Prostate gland (tissue), 2 donors: ENCODE results near the gene COLQ.
"Not testable (repeated sequence)": the region's sequence is repeated elsewhere in the genome, so short reads cannot be mapped to it uniquely, and the experiment has no call there.

Experiments
- CTCF ChIP-seq, 4 experiments: fragments of 200-600 bp in 2 of 4; fragments of 450-650 bp in 2 of 4; sonication (generic) in 2 of 4; IDR thresholded peaks; 1 replicate in 3 of 4; 2 replicates in 1 of 4; pipeline ENCODE4 v1.5.1; 2016 to 2019; ENCODE audit warnings: antibody characterized with exemption in 4 of 4, mild to moderate bottlenecking in 2 of 4, moderate library complexity in 2 of 4
- POLR2A ChIP-seq: fragments of 450-650 bp; IDR thresholded peaks from one replicate; pipeline ENCODE4 v1.6.1; 2016; ENCODE audit warnings: antibody characterized with exemption, mild to moderate bottlenecking
- POLR2AphosphoS5 ChIP-seq: sonication (generic); formaldehyde crosslinking; IDR thresholded peaks from one replicate; pipeline ENCODE4 v1.6.1; 2017; ENCODE audit warnings: antibody characterized with exemption

GRCh38 chr3:15410966-15411365, 110.5 kb downstream of the COLQ start:
- TF ChIP-seq CTCF (IDR thresholded peaks at IDR 0.05); POLR2AphosphoS5; POLR2A: not testable (repeated sequence)
